Activated gamma-delta T cell treated with anti-CD3 and anti-CD28 coated beads, Interleukin-2, amount 50 U/mL, for 16 hours (primary cell): Measurements from ENCODE around the gene IMPG2.

Source experiments
- DNase-seq: peaks from one replicate; pipeline ENCODE4 v3.0.0-alpha.2; 2020; ENCODE audit warnings: low read depth

Gene IMPG2

GRCh38 chr3:101183151-101183550 lies 137.2 kb downstream of the IMPG2 start:
- no peak for DNase-seq

- no peak for DNase-seq
Observed at GRCh38 chr3:101182734-101183133, 137.6 kb downstream of the IMPG2 start.

GRCh38 chr3:101181801-101182200 lies 138.6 kb downstream of the IMPG2 start:
- DNase-seq = no peak

DNA sequence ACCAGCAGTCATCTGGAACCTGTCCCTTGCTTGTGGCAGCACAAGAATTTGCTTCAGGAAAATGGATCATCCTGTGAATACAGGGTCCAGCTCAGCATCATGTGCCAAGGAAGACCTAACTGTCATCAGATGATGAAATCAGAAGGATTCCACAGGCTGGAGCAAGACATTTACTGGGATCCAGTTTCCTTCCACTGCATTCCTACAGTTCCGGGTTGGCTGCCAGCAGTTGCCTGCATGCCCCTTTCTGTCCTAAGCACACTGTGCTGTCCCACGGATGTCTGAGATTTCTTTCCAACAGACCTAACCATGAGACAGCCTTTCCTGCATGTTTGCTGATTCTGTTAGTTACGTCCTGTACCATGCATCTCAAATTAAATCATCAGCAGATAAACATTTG lies 140.7 kb downstream of the IMPG2 start:
- no peak for DNase-seq

DNA sequence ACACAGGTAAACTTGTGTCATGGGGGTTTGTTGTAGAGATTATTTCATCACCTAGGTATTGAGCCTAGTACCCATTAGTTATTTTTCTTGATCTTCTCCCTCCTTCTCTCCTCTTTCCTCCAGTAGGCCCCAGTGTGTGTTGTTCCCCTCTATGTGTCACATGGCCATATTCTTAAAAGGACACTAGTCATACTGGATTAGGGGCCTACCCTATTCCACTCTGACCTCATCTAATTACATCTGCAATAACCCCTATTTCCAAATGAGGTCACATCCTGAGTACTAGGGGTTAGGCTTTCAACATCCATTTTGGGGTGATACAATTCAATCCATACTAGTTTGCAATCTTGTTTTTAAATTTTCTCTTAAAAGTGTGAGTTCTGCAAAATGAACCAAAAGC lies 142.8 kb downstream of the IMPG2 start:
- DNase-seq = no peak
